HG03135 (cell line): ENCODE measurements around the gene TMEM26.

Source experiments
- ATAC-seq: cut with Tn5 transposase; IDR thresholded peaks from one replicate; pipeline ENCODE4 v1.9.1; 2021; ENCODE audit warnings: mild to moderate bottlenecking, moderate library complexity; ENCODE audit not compliant: unreplicated experiment

TMEM26 gene

GRCh38 chr10:61452655-61453641, at the start of gene TMEM26:
TSS of gene TMEM26 (minus strand) at chr10:61453381. CDS start at chr10:61453081, 300 bp downstream.
- no peak for ATAC-seq

GRCh38 chr10:61500460-61500859, 47.3 kb upstream of the TMEM26 start:
- ATAC-seq: no peak

- no peak for ATAC-seq
Observed at GRCh38 chr10:61492364-61492995, 39.3 kb upstream of the TMEM26 start.

- no peak for ATAC-seq
Observed at GRCh38 chr10:61487506-61487905, 34.3 kb upstream of the TMEM26 start.

- no peak for ATAC-seq
Observed at GRCh38 chr10:61486738-61487396, 33.7 kb upstream of the TMEM26 start.

GRCh38 chr10:61486251-61486650, 33.1 kb upstream of the TMEM26 start:
- no peak for ATAC-seq

- ATAC-seq: no peak
Observed at GRCh38 chr10:61481597-61481996, 28.4 kb upstream of the TMEM26 start.

- ATAC-seq: no peak
Observed at GRCh38 chr10:61480208-61480607, 27.0 kb upstream of the TMEM26 start.

- no peak for ATAC-seq
Observed at GRCh38 chr10:61478621-61479312, 25.6 kb upstream of the TMEM26 start.

- ATAC-seq: no peak
Observed at GRCh38 chr10:61477451-61477850, 24.3 kb upstream of the TMEM26 start.

GRCh38 chr10:61476529-61476928, 23.3 kb upstream of the TMEM26 start:
- ATAC-seq: no peak

- ATAC-seq: no peak
Observed at GRCh38 chr10:61475449-61475873, 22.3 kb upstream of the TMEM26 start.

GRCh38 chr10:61472090-61472674, 19.0 kb upstream of the TMEM26 start:
- no peak for ATAC-seq

GRCh38 chr10:61471491-61471890, 18.3 kb upstream of the TMEM26 start:
- ATAC-seq: no peak

- no peak for ATAC-seq
Observed at GRCh38 chr10:61470740-61471139, 17.6 kb upstream of the TMEM26 start.

- no peak for ATAC-seq
Observed at GRCh38 chr10:61465901-61466632, 12.9 kb upstream of the TMEM26 start.

- no peak for ATAC-seq
Observed at GRCh38 chr10:61465171-61465496, 12.0 kb upstream of the TMEM26 start.

GRCh38 chr10:61464461-61465170, 11.4 kb upstream of the TMEM26 start:
- ATAC-seq: no peak
